Retinal pigment epithelial cell (primary cell): ENCODE results near the gene KIF25.

Source experiments
- DNase-seq: peaks from one replicate; pipeline ENCODE4 v3.0.0-alpha.2; 2010; ENCODE audit warnings: low read depth
- H3K4me3 ChIP-seq: 2 replicates; pipeline ENCODE4 v1.5.1; 2011; ENCODE audit warnings: mild to moderate bottlenecking, low read length, control low read depth, moderate library complexity
- CTCF ChIP-seq: conservative IDR thresholded peaks from 2 replicates; pipeline ENCODE4 v1.5.1; 2011; ENCODE audit warnings: low read depth, low read length, control low read depth, inconsistent platforms

KIF25 gene

GRCh38 chr6:168067081-168067759 lies 69.7 kb downstream of the KIF25 start:
- no peak for TF ChIP-seq CTCF
- H3K4me3 ChIP-seq, result no peak overlapping the region
- DNase-seq, result no peak

- no peak overlapping the region for H3K4me3 ChIP-seq
- TF ChIP-seq CTCF, result no peak
- DNase-seq, result no peak
Observed at GRCh38 chr6:168070804-168071203, 73.3 kb downstream of the KIF25 start.

- no peak overlapping the region for H3K4me3 ChIP-seq
- TF ChIP-seq CTCF, result no peak
- DNase-seq, result no peak
Observed at GRCh38 chr6:168071620-168072019, 74.1 kb downstream of the KIF25 start.

- TF ChIP-seq CTCF, result no peak
- H3K4me3 ChIP-seq, result no peak overlapping the region
- DNase-seq, result no peak
Observed at GRCh38 chr6:168072261-168072660, 74.8 kb downstream of the KIF25 start.

- no peak for TF ChIP-seq CTCF
- DNase-seq, result no peak
- no peak overlapping the region for H3K4me3 ChIP-seq
Observed at GRCh38 chr6:168072730-168073129, 75.3 kb downstream of the KIF25 start.

- no peak for TF ChIP-seq CTCF
- H3K4me3 ChIP-seq, result no peak overlapping the region
- no peak for DNase-seq
Observed at GRCh38 chr6:168073937-168074730, 76.7 kb downstream of the KIF25 start.

GRCh38 chr6:168075216-168075615 lies 77.7 kb downstream of the KIF25 start:
- no peak for TF ChIP-seq CTCF
- no peak for DNase-seq

More at GRCh38 chr6:168075216-168075615, 77.7 kb downstream of the KIF25 start:
- no peak overlapping the region for H3K4me3 ChIP-seq
